HFF-Myc (cell line): ENCODE results near the gene TMEM256.
"Not testable (repeated sequence)": the region's sequence is repeated elsewhere in the genome, so short reads cannot be mapped to it uniquely, and the experiment has no call there.

Source experiments
- DNase-seq: peaks from one replicate; pipeline ENCODE4 v3.0.0-alpha.2; 2011; ENCODE audit warnings: low read depth; ENCODE audit errors: extremely low read depth
- H3K4me3 ChIP-seq: replicated peaks from 2 replicates; pipeline ENCODE4 v1.5.1; 2011; ENCODE audit warnings: low read depth, mild to moderate bottlenecking, control low read depth, low read length
- TF ChIP-seq, protein P1 (sequence below): IDR thresholded peaks from 2 replicates; pipeline ENCODE4 v1.5.1; 2012; ENCODE audit warnings: mild to moderate bottlenecking, low read depth, low read length, control low read depth; ENCODE audit errors: missing control alignments

The TMEM256 gene

DNA sequence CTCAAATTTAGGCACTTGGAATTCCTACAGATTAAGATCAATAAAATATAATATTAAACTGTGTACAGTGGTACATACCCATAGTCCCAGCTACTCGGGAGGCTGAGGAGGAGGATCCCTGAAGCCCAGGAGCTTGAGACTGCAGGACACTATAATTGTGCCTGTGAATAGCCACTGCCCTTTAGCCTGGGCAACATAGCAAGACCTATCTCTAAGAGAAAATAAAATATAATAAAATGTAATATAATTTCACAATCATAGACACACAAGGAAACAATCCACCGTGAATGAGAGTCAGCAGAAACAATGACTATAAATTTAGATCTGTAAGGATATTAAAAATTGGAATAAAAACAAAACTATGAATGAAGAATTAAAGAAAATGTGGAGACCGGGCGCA lies 33.0 kb downstream of the TMEM256 start:
- no peak for DNase-seq
- TF ChIP-seq, protein P1, sequence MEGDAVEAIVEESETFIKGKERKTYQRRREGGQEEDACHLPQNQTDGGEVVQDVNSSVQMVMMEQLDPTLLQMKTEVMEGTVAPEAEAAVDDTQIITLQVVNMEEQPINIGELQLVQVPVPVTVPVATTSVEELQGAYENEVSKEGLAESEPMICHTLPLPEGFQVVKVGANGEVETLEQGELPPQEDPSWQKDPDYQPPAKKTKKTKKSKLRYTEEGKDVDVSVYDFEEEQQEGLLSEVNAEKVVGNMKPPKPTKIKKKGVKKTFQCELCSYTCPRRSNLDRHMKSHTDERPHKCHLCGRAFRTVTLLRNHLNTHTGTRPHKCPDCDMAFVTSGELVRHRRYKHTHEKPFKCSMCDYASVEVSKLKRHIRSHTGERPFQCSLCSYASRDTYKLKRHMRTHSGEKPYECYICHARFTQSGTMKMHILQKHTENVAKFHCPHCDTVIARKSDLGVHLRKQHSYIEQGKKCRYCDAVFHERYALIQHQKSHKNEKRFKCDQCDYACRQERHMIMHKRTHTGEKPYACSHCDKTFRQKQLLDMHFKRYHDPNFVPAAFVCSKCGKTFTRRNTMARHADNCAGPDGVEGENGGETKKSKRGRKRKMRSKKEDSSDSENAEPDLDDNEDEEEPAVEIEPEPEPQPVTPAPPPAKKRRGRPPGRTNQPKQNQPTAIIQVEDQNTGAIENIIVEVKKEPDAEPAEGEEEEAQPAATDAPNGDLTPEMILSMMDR = no peak
- no peak overlapping the region for H3K4me3 ChIP-seq

DNA sequence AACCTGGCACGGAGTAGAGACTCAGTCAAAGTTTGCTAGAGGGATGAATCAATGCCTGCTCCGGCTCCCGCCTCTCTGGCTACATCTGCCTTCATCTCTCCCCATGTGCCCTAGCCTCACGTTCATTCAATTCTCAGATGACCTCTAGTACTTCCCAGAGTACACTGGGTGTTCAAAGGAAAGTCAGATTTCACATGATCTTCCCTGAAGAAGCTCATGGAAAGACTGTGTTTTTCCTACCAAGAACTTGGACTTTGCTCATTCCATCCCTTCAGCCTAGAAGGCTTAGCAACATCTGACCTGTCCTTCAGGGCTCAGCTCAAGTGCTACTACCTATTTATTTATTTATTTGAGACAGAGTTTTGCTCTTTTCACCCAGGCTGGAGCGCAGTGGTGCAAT lies 34.1 kb downstream of the TMEM256 start:
- no peak overlapping the region for H3K4me3 ChIP-seq
- TF ChIP-seq, protein P1 = no peak

DNA sequence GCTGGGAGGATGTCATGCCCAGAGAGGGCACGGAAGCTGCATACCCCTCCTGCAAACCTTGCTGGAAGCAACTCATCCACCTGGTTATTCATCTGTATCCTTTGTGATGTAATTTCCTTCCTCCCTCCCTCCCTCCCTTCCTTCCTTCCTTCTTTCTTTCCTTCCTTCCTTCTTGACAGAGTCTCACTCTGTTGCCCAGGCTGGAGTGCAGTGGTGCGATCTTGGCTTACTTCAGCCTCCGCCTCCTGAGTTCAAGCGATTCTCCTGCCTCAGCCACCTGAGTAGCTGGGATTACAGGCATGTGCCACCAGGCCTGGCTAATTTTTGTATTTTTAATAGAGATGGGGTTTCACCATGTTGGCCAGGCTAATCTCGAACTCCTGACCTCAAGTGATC lies 35.3 kb downstream of the TMEM256 start:
- not testable (repeated sequence) for H3K4me3 ChIP-seq, DNase-seq

More for the DNA sequence above, 34.1 kb downstream of the TMEM256 start:
- DNase-seq = no peak

DNA sequence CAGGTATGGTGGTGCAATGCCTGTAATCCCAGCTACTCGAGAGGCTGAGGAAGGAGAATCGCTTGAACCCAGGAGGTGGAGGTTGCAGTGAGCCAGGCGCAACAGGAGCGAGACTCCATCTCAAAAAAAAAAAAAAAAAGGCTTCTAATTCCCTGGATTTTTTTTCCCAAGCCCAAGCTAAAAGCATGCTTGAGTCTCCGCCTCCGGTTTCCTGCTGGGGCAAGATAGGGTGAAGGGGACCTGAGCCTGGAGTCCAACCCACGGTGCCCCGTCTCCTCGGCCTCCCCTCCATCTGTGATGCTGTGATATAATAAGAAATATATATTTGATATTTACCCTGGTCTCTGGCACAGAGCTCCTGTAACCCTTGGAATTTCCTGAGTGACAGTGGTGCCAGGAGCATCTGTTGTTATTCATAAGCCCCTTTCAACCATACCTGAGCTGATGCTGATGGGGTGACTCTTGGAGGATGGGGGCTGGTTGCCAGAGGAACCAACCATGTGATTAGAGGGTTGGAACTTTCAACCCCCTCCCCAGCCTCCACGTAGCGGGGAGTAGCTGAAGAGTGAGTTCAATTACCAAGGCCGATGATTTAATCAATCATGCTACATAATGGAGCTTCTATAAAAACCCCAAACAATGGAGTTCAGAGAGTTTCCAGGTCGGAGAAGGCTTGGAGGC lies 35.8 kb downstream of the TMEM256 start:
- no peak overlapping the region for H3K4me3 ChIP-seq
- TF ChIP-seq, protein P1 = no peak
- DNase-seq = no peak

DNA sequence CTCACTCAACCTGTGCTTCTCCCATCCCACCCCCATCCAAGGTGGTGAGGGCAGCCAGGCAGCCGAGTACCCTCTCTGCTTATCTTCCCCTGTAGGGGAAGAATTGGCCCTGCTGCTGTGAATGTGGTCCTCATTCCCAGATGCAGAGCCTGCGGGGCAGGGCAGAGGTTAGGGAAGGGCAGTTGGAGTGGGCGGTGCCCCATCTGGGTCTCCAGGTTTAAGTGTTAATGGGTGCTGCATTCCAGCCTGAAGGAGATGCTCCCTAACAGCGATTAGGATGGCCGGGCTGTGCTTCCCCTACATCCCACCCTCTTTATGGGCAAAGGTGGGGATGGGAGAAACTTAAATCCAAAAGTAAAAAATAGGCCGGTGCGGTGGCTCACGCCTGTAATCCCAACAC lies 36.8 kb downstream of the TMEM256 start:
- no peak for DNase-seq
- TF ChIP-seq, protein P1 = no peak

DNA sequence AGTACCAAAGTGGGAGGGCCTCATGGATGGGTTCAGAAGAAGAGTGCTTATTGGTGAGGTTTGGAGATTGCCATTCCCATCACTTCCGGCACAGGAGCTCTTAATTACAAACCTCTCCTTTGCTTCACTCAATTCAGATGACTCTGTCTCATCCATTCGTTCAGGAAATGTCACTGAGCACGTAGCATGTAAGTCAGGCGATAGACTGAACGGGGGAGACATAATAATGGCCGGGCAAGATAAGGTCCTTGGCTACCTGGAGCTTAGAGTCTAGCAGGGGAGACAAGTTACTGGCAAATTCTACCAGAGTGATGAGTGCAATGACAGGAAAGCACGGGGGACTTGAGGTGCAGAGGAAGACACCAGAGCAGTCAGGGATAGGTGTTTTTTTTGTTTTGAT lies 37.9 kb downstream of the TMEM256 start:
- not testable (repeated sequence) for H3K4me3 ChIP-seq

More for the DNA sequence above, 36.8 kb downstream of the TMEM256 start:
- H3K4me3 ChIP-seq = no peak overlapping the region

DNA sequence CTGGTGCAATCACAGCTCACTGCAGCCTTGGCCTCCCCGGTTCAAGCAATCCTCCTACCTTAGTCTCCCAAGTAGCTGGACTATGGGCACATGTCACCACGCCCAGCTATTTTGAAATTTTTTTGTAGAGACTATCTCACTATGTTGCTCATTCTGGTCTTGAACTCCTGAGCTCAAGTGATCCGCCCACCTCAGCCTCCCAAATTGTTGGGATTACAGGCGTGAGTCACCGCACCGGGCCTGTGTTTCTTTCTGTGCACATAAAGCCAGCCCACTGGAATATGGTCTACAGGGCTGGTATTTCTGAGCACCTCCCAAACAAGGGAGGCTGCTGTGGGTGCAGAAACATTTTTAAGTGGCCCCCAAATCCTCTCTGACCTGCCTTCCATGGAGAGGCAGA lies 40.6 kb downstream of the TMEM256 start:
- no peak for DNase-seq
- no peak overlapping the region for H3K4me3 ChIP-seq
- TF ChIP-seq, protein P1 = no peak

More for the DNA sequence above, 37.9 kb downstream of the TMEM256 start:
- DNase-seq = not testable (repeated sequence)

DNA sequence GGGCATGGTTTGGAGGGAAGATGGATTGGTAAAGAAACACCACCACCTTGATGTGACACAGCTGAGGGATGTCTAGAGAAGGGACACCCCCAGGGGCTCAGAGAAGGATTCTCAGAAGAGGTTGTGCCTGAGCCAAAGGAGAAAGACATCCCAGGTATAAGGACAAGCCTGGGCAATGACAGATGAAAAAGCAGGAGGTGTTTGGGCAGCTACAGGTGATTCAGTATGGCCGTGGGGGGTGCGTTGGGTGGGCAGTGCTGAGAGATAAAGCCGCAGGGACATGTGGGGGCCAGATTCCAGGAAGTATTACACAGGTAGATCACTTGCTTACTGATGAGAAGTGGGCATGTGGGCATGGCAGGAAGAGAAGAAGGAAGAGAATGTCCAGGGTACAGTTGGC lies 42.0 kb downstream of the TMEM256 start:
- no peak overlapping the region for H3K4me3 ChIP-seq
- DNase-seq = no peak
- TF ChIP-seq, protein P1 = no peak
